K562 (cell line): ENCODE measurements around the gene STX12.

Source experiments
- KLF10 ChIP-seq: fragments of 250-450 bp; sonication (Bioruptor Pico); IDR thresholded peaks from 2 replicates; pipeline ENCODE4 v1.6.1; 2021; ENCODE audit warnings: matching md5 sums
- MTA1 ChIP-seq: fragments of 450-650 bp; IDR thresholded peaks from 2 replicates; pipeline ENCODE4 v1.6.1; 2017; ENCODE audit warnings: borderline replicate concordance
- SMARCB1 ChIP-seq: IDR thresholded peaks from 2 replicates; pipeline ENCODE4 v1.6.1; 2011; ENCODE audit warnings: improper control_type of control experiment, low read depth; ENCODE audit not compliant: insufficient read length
- ZBTB34 ChIP-seq: fragments of 250-450 bp; sonication (Bioruptor Pico); IDR thresholded peaks from 2 replicates; pipeline ENCODE4 v1.8.0; 2021; ENCODE audit warnings: mild to moderate bottlenecking, moderate library complexity
- ZNF143 ChIP-seq: sonication (generic); formaldehyde crosslinking; IDR thresholded peaks from 2 replicates; pipeline ENCODE4 v1.9.0; 2022; ENCODE audit warnings: mild to moderate bottlenecking, missing genetic modification reagents
- ZNF3 ChIP-seq: fragments of 250-450 bp; sonication (Bioruptor Pico); IDR thresholded peaks from 2 replicates; pipeline ENCODE4 v1.5.0; 2021; ENCODE audit warnings: mild to moderate bottlenecking, moderate library complexity

DNA sequence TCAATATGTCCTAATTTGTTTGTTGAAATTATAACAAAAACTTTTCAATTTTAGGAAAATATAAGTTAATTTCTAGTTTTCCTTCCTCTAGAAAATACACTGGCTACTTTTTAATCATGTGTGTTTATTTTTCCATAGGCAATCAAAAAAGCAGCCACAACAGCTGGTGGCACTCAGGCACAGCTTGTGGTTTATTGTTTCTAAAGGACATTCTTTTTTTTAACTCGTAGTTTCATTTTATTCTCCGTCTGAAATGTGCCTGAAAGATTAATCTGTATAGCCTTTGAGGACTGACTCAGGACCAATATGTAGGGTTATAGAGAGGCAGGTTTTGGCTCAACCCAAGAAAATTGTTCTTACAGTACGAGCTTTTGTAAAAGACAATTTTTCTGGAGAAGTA is 20.7 kb upstream of the STX12 start:
- TF ChIP-seq MTA1 (no peak), ZBTB34 (CRISPR knock-in tag) (no peak), ZNF3 (no peak), ZNF143 (CRISPR knock-in tag) (no peak), SMARCB1 (no peak), KLF10 (no peak)
